NCI-H510A treated with DMSO at 0.1 percent for 48 hours (cell line): Measurements from ENCODE around the gene HHIPL2.

Experiments
- DNase-seq: peaks from one replicate; lab custom pipeline; 2025; lab: John Stamatoyannopoulos, UW

Gene HHIPL2

GRCh38 chr1:222547944-222548671 lies at the start of gene HHIPL2:
HHIPL2 (minus strand) TSS chr1:222548104; CDS start chr1:222548044, 60 bp downstream.
- no peak for DNase-seq

GRCh38 chr1:222596696-222597095 lies 48.8 kb upstream of the HHIPL2 start:
- no peak for DNase-seq

- no peak for DNase-seq
Observed at GRCh38 chr1:222594789-222595188, 46.9 kb upstream of the HHIPL2 start.

- no peak for DNase-seq
Observed at GRCh38 chr1:222592171-222592570, 44.3 kb upstream of the HHIPL2 start.

GRCh38 chr1:222589462-222590302 lies 41.8 kb upstream of the HHIPL2 start, which contains the start of gene TAF1A:
TAF1A (minus strand) TSS chr1:222589933.
- DNase-seq, result peak; percentile 81

- DNase-seq, result no peak
Observed at GRCh38 chr1:222588135-222588534, 40.2 kb upstream of the HHIPL2 start.

GRCh38 chr1:222586842-222587241 lies 38.9 kb upstream of the HHIPL2 start:
- no peak for DNase-seq

- no peak for DNase-seq
Observed at GRCh38 chr1:222583079-222583478, 35.2 kb upstream of the HHIPL2 start.

- no peak for DNase-seq
Observed at GRCh38 chr1:222582099-222582774, 34.3 kb upstream of the HHIPL2 start.

- no peak for DNase-seq
Observed at GRCh38 chr1:222579316-222579715, 31.4 kb upstream of the HHIPL2 start.

GRCh38 chr1:222570837-222571236 lies 22.9 kb upstream of the HHIPL2 start:
- no peak for DNase-seq

GRCh38 chr1:222561656-222562055 lies 13.8 kb upstream of the HHIPL2 start:
- no peak for DNase-seq

GRCh38 chr1:222557574-222557973 lies 9.7 kb upstream of the HHIPL2 start:
- DNase-seq, result no peak

GRCh38 chr1:222557148-222557547 lies 9.2 kb upstream of the HHIPL2 start:
- DNase-seq, result no peak

GRCh38 chr1:222555992-222556615 lies 8.2 kb upstream of the HHIPL2 start:
- DNase-seq, result no peak

GRCh38 chr1:222554177-222554576 lies 6.3 kb upstream of the HHIPL2 start:
- no peak for DNase-seq

GRCh38 chr1:222552882-222553281 lies 5.0 kb upstream of the HHIPL2 start:
- DNase-seq, result no peak

- no peak for DNase-seq
Observed at GRCh38 chr1:222547260-222547614, 667 bp downstream of the HHIPL2 start.

GRCh38 chr1:222546548-222547259 lies 1.2 kb downstream of the HHIPL2 start:
- DNase-seq, result peak; percentile 38

GRCh38 chr1:222546091-222546490 lies 1.8 kb downstream of the HHIPL2 start:
- DNase-seq, result no peak

- DNase-seq, result no peak
Observed at GRCh38 chr1:222543817-222544216, 4.1 kb downstream of the HHIPL2 start.

- no peak for DNase-seq
Observed at GRCh38 chr1:222540598-222540995, 7.3 kb downstream of the HHIPL2 start.
